ENCODE data around the gene PSMD14. TPM values are rescaled to one million over a fixed set of nuclear protein-coding genes. Genes with fewer than 3 reads are reported as not detected.

The PSMD14 gene
- total RNA-seq, 2 donors from 2014 or later: 25.2 to 59.5 TPM

GRCh38 chr2:161312996-161313395 lies 4.8 kb downstream of the PSMD14 start:
- H3K36me3 ChIP-seq: no peaks in the 10 kb centered on the region
- DNase-seq (ENCODE audit: low spot score): no peak
- ATAC-seq (ENCODE audit: insufficient number of reproducible peaks, low FRiP score, low read depth): no peak
- no peak overlapping the region for H3K4me3 ChIP-seq
- no peaks in the 10 kb centered on the region for H3K27me3 ChIP-seq (replicated peaks; ENCODE audit: insufficient read depth)
- no peak overlapping the region for H3K27ac ChIP-seq
- no peak for TF ChIP-seq CTCF (IDR thresholded peaks at IDR 0.05)
- no peaks in the 10 kb centered on the region for H3K9me3 ChIP-seq
- peaks cover 4 to 16% of the 10 kb centered on the region in 2 donors for H3K4me1 ChIP-seq (ENCODE audit: control insufficient read depth in 1 of 2, low read depth in 2 of 2)

GRCh38 chr2:161315380-161315779 lies 7.2 kb downstream of the PSMD14 start:
- ATAC-seq (ENCODE audit: insufficient number of reproducible peaks, low FRiP score, low read depth) (no peak), DNase-seq (ENCODE audit: low spot score) (no peak)
- no peaks in the 10 kb centered on the region for H3K4me1 ChIP-seq (ENCODE audit: control insufficient read depth in 1 of 2, low read depth in 2 of 2)
- no peak for TF ChIP-seq CTCF (IDR thresholded peaks at IDR 0.05)
- no peaks in the 10 kb centered on the region for H3K27me3 ChIP-seq (replicated peaks; ENCODE audit: insufficient read depth)
- H3K4me3 ChIP-seq: no peak overlapping the region
- H3K27ac ChIP-seq: no peak overlapping the region
- no peaks in the 10 kb centered on the region for H3K36me3 ChIP-seq
- no peaks in the 10 kb centered on the region for H3K9me3 ChIP-seq

- no peak for TF ChIP-seq CTCF (IDR thresholded peaks at IDR 0.05)
- DNase-seq (ENCODE audit: low spot score) (no peak), ATAC-seq (ENCODE audit: insufficient number of reproducible peaks, low FRiP score, low read depth) (no peak)
- Histone ChIP-seq H3K4me3 (no peak overlapping the region), H3K27me3 (replicated peaks; ENCODE audit: insufficient read depth) (no peaks in the 10 kb centered on the region), H3K9me3 (no peaks in the 10 kb centered on the region), H3K36me3 (no peaks in the 10 kb centered on the region), H3K27ac (no peak overlapping the region), H3K4me1 (ENCODE audit: control insufficient read depth in 1 of 2, low read depth in 2 of 2) (no peaks in the 10 kb centered on the region)
Observed at GRCh38 chr2:161316701-161317100, 8.5 kb downstream of the PSMD14 start.

GRCh38 chr2:161321944-161322648 lies 13.9 kb downstream of the PSMD14 start:
- TF ChIP-seq CTCF (IDR thresholded peaks at IDR 0.05): no peak
- Histone ChIP-seq H3K27me3 (replicated peaks; ENCODE audit: insufficient read depth) (no peaks in the 10 kb centered on the region), H3K9me3 (no peaks in the 10 kb centered on the region), H3K4me3 (no peak overlapping the region), H3K27ac (no peak overlapping the region), H3K4me1 (ENCODE audit: control insufficient read depth in 1 of 2, low read depth in 2 of 2) (peaks cover 10 to 11% of the 10 kb centered on the region in 2 donors), H3K36me3 (peaks cover 6% of the 10 kb centered on the region)
- ATAC-seq (ENCODE audit: insufficient number of reproducible peaks, low FRiP score, low read depth) (no peak), DNase-seq (ENCODE audit: low spot score) (no peak)

- Histone ChIP-seq H3K4me1 (ENCODE audit: control insufficient read depth in 1 of 2, low read depth in 2 of 2) (peaks cover 10 to 11% of the 10 kb centered on the region in 2 donors), H3K27ac (no peak overlapping the region), H3K4me3 (no peak overlapping the region), H3K9me3 (no peaks in the 10 kb centered on the region), H3K36me3 (peaks cover 6% of the 10 kb centered on the region), H3K27me3 (replicated peaks; ENCODE audit: insufficient read depth) (no peaks in the 10 kb centered on the region)
- TF ChIP-seq CTCF (IDR thresholded peaks at IDR 0.05): no peak
- ATAC-seq (ENCODE audit: insufficient number of reproducible peaks, low FRiP score, low read depth) (no peak), DNase-seq (ENCODE audit: low spot score) (no peak)
Observed at GRCh38 chr2:161324876-161325275, 16.7 kb downstream of the PSMD14 start.

Measured in thoracic aorta (tissue), 2 donors.